NCI-H146 treated with DMSO at 0.1 percent for 48 hours (cell line): ENCODE results near the gene PASD1.

Source experiments
- DNase-seq: peaks from one replicate; lab custom pipeline; 2025; ENCODE audit not compliant: unreplicated experiment; lab: John Stamatoyannopoulos, UW

PASD1 gene

DNA sequence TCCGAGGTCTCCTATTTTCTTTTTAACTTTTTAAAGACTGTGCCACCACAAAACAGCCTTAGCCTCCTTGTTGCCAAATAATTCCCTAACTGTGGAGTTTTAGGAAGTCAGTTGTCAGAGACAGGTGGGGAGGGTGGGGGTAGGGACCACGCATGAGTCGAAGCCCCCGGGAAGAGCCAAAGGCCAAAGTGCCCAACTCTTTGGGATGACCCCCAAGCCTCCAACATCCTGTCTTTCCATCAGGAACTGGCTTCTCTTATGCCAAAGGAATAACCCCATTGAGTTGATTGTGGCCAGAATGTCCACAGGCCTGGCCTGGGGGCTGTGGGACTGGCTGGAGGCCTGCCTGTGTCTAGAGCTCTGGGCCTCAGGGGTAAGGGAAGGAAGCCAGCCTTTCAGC lies 137.6 kb downstream of the PASD1 start:
- no peak for DNase-seq

GRCh38 chrX:151701531-151701930 lies 138.1 kb downstream of the PASD1 start:
- no peak for DNase-seq

GRCh38 chrX:151702026-151702714 lies 138.7 kb downstream of the PASD1 start:
- no peak for DNase-seq

GRCh38 chrX:151702741-151703340 lies 139.4 kb downstream of the PASD1 start:
- no peak for DNase-seq

DNA sequence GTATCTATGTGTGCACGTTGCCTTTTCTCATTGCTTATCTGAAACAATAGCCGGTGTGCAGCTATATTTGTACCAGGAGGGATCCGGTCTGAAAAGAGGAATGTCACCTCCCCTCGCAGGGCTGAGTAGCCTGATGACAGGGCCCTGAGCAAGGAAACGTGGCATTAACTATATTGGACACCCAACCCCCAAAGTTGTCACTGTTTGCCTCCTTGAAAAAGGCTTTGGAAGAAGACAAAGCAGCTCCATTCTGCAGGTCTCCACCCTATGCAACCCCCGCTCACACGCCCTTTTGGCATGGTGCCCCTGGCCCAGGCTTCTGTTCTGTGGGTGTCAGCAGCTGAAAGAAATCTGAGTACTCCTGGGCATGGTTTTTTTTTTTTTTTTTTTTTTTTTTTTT lies 140.0 kb downstream of the PASD1 start:
- no peak for DNase-seq

DNA sequence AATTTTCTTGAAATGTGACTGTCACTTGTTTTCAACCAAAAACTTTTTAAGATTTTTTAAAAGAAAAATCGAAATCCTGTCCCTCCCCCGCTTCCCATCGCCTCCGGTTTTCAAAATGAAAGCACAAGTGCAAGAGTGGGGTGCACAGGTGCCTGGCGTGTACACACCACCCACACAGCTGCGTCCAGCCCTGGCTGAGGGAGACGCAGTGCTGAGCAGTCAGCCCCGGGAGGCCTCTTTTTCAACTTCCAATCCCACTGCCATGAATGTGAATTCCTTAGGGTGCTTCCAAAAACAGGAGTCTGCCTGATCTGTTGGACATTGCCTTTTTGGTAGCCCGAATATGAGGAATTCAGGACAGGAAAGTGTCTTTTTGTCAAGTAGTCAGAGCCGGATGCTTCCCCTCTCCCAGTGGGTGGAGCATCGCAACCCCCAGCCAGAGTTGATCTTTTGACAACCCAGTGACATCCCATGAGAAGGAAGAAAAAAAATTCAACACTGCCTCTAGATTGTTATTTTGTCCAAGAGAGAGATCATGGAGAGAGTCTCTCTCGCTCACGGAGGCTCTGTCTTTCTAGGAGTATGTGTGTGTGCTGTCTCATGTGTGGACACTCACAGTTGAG lies 140.7 kb downstream of the PASD1 start:
- DNase-seq = no peak

DNA sequence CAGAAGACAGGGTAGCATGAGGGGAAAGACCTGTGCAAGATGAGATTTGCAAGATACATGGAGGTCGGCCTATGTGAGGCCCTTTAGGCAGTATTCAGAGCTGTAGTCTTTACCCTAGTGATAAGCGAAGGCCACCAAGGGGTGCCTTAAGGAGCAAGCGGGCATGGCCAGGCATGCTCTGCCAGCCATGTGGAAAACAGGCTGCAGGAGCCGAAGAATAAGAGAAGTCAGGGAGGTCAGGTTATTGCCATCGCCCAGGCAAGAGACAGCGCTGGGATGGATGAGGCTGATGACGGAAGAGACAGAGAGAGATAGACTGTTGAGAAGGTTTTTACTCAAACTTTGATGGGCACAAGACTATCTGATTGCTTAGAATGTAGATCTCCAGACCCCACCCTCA lies 145.3 kb downstream of the PASD1 start:
- no peak for DNase-seq

DNA sequence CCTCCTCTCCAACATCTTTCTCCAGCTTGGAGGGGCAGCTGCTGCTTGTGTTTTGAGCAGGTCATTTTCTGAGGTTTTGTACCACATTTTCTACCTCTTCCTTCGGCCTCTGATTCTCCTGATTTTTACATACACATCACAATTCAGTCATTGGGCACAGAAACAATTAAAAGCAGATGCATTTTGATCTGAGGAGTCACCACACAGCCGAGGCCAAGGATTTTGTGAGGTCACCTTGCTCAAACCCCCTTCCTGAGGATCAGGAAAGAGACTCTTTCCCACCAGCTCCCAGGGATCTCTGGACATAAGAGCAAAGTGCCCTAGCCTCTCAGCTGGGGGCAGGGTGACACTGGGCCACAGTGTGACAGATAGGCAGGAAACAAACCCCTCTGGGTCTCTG lies 147.0 kb downstream of the PASD1 start:
- DNase-seq = no peak

DNA sequence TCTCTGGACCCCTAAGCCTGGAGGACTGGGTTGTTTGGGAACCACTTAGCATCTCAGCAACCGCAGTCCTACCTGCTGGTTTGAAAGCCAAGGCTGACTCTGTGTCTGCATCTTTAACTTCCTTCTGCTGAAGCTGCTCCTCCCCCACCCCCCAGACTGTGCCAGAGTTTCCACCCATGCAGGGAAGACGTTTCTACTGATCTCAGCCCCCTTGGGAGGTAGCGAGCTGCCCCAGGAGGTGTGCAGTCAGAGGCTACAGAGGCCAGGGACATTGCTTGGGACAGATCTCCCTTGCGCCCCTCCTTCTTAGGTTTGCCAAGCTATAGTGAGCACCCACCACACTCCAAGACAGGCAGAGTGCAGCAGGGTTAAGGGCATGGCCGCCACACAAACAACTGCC lies 147.7 kb downstream of the PASD1 start:
- no peak for DNase-seq

DNA sequence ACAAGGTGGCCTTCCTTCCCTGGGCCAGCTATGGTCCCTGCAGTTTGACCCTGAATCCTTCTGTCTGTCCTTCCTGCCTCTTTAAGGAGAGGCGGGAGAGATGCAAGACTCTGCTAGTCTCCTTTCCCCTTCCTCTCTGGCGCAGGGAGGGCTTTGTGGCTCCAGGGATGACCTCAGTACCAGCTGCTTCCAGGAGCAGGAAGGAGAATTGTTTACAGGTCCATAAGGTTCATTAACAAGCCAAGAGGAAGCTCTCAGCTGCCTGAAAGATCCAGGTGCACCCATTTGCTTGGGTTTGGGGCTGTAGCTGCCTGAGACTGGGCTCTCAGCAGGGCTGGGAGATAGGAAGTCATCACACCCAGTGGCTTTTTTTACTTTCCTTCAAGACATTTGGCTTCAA lies 148.3 kb downstream of the PASD1 start:
- DNase-seq = no peak

- DNase-seq = no peak
These were observed 148.8 kb downstream of the PASD1 start for GRCh38 chrX:151712253-151712652.

DNA sequence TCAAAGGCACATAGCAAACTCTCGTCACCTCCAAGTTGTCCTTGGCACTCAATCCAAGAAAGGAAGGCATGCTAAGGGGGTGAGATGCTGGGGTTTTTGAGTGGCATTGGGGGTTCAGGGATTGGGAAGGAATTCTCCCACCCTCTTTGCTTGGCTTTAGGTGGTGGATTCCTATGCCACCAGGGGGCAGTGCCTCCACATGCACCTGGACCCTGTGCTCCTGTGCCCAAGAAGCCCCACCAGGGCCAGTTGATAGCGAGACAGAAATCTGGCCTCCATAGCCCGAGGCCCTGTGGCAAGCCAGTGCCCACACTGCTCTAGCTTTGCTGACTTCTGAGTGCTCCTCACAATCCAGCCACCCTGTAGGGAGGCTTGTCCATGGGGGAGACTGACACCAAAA lies 150.4 kb downstream of the PASD1 start:
- no peak for DNase-seq

GRCh38 chrX:151714362-151714761 lies 150.9 kb downstream of the PASD1 start:
- no peak for DNase-seq

DNA sequence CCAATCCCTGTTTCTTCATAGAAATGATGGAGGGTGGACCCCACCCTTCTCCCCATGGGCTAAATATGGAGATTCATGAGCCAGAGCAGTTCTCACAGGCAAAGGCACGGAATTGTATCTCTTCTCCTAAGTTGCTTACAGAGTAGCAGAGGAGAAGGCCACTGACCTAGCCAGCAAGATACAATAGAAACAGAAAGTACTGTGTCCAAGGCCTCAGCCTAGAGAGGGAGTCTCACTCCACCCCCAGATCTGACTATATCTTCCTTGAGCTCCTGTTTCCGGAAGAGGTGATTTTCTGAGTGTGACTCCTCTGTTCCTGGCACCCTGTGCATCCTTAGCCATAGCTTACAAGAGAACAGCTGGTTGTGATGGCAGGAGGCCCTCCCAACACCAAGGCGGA lies 152.3 kb downstream of the PASD1 start, which contains the start of gene FATE1:
Gene FATE1 (plus strand): TSS at position 284 of the 400 bp plus-strand sequence. CDS start 85 bp downstream, at position 369.
- no peak for DNase-seq

GRCh38 chrX:151722241-151722846 lies 158.9 kb downstream of the PASD1 start:
- DNase-seq = peak; percentile 0

GRCh38 chrX:151723156-151723760 lies 159.8 kb downstream of the PASD1 start:
- DNase-seq = no peak

GRCh38 chrX:151724563-151725337 lies 161.3 kb downstream of the PASD1 start:
- DNase-seq = no peak

- no peak for DNase-seq
These were observed 161.8 kb downstream of the PASD1 start for GRCh38 chrX:151725338-151725614.
